HG03103 (cell line): Measurements from ENCODE around the gene KRT78.

ENCODE experiments used
- ATAC-seq: cut with Tn5 transposase; IDR thresholded peaks from one replicate; pipeline ENCODE4 v1.9.1; 2021; ENCODE audit warnings: low read depth; ENCODE audit not compliant: unreplicated experiment

The KRT78 gene

DNA sequence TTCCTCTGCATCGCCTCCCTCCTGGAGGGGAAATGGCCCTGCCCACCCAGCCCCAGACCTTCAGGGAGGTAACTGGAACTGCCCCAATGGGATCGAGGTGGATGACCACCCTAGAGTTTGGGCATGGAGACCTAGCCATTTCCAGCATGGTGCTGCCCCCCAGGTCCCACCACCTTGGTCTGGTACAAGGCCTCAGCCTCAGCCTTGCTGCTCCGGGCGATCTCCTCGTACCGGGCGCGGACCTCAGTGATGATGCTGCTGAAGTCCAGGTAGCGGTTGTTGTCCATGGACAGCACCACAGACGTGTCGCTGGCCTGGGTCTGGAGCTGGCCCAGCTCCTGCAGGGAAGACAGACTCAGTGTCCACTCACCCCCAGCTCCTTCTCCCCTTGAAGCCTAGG, 4.4 kb downstream of the KRT78 start:
- ATAC-seq, result no peak

DNA sequence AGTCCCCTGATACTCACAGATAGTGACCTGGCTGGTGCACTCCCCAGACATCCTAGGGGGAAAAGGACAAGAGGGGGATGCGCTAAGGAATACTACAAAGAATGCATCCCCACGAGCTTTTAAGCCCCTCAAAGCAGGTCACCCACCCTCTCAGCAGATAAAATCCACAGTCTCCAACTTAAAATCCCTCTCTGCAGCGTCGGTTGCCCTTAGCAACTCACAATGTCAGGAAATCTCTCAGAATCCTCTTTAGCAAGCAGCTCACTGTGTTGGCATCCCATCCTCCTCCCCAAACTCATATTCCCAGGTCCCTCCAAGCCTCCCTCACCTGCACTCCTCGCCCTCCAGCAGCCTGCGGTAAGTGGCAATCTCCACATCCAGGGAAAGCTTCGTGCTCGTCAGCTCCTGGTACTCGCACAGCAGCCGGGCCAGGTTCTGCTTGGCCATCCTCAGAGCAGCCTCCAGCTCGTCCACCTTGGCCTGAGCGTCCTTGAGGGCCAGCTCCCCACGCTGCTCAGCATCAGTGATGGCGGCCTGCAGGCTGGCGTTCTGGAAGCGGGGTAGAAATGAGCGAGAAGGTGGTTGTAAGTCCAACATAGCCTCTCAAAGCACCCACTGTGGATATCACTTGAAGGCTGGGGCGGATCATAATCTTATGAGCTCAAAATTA, 9.2 kb downstream of the KRT78 start:
- no peak for ATAC-seq

DNA sequence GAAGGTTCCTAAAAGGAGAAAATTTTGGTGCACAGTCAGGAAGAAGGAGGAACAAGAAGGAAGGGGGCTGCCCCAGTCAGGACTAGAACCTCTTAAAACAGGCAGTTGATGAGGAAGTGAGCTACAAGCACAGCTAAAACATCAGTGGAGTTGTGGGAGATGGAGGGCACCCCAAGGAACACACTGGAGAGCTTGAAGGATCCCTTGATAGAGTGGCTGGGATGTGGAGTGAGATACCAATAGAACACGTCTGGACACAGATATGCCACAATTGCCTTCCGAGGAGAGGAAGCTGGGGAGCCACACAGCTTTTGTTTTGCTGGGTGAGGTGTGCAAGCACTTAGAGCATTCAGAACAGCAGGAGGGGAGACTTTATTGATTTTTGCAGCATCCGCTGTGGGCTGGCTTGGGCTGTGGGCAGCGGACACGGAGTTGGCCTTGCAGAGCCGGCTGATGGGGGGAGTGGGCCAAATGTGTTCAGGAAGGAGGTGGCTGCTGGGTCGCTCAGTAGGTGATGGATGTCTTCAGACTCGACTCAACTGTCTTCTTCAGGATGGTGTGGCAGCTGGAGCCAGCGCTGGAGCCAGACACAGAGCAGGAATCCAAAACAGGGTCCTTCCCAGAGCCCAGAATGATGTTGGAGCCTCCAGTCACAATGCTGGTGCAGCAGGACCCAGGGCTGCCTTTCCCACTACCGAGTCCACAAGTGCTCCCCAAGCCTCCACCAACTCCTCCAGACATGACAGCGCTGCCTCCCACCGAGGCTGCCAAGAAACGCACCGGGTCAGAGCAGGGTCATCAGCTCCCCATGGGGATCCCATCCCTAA, 10.0 kb downstream of the KRT78 start:
- no peak for ATAC-seq

DNA sequence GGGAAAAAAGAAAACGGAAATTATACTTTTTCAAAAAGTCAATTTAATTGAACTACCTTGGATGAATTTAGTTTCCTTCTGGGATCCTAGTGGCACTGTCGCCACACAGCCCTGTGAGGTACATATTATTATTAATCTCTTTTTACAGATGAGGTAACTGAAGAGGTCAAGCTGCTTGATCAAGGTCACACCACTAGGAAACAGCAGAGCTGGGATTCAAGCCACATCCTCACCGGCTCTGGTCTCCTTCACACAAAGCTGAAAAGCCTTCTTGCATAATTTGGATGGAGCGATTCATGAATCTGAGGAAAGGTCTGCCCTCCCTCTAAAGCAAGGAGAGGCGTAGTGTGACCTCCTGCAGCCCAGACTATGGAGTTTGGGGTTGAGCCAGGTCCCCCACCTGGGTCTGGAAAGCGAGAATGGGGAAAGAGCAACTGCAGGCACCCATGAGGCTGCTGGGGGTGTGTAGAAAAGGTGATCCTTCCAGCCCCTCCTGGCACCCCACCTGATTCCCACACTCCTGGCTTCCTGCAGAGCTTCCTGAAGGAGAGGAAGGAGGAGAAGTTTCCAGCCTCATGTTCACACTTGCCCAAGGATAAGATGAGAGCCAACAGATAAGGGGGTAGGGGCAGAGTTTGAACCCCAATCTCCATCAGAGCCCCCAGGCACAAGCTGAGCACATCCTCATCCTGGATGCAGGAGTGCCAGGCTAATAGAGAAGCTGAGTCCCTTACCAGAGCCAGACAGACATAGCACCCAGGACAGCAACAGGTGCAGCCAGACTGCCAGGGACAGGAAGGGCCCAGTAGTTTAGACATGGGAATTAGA, 10.8 kb downstream of the KRT78 start:
- no peak for ATAC-seq

DNA sequence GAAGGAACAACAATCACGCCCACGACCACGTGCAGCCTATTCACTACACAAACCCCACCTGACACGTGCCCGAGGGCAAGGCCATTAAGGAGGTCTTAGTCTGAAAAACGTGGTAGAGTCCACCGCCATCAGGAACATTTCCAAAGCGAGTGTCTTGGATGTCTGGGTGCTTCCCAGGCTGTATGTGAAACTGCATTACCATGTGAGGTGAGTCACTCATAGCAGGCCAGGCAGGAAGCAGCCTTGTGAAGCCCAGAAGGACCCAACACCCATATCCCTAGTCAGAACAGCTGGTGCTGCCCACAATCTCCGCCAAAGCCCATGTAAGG, 11.4 kb downstream of the KRT78 start:
- no peak for ATAC-seq

DNA sequence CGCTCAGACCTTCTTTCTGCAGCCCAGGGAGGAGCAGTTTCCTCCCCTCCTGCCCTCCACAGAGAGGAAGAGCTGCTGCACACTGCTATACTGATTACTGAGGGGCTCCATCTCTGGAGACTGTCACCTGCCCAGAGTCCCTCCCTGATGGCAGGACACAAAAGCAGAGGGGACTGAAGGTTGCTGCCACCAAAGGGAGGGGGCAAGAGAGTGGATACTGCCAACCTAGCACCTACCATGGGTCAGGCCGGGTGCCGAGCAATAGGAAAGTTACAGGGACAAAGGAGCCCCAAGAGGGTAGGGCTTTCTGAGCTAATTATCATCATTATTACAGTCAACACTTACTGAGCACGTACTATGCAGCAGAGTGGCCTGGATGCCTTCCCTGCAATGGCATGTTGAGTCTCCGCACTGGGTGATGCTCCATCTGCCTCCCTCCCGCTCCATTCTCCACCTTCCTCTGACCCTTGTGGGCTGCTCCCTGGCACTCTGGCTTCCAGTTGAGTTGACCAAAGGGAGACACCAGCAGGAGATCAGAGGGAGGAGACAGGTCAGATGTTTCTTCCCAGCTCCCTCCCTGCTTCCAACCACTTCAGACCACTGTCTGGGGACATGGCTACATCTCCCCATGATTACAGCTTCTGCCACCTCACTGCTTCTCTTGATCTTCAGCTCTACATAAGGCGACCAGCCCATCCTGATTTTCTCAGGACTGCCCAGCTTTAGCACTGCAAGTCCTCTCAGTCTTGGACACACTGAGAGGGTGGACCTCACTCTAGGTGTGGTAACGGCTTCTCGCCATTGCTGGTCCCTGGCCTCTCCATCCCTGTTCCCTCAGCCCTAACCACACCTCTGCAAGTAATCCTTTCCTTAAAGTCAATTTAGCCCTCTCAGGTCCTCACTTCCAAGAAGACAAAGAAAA, 12.0 kb downstream of the KRT78 start:
- no peak for ATAC-seq

DNA sequence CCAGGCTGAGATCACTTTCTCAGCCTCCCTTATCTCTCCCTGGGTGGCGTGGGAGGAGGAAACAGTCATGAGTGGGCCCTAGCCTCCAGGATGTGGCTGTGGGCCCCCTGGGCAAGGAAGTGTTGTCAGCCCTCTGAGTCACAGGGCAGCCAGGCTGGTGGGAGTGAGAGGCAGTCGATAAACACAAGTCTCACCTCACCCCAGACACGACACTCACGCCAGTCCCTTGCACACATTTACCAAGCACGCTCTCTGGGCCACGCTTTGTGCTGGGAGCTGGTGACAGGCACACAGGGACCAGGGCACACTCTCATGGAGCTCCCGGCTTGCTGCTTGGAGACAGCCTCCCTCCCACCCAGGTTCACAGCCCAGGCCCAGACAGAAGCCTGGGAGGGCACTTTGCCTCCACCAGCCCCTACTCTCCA, 12.7 kb downstream of the KRT78 start:
- ATAC-seq, result no peak

DNA sequence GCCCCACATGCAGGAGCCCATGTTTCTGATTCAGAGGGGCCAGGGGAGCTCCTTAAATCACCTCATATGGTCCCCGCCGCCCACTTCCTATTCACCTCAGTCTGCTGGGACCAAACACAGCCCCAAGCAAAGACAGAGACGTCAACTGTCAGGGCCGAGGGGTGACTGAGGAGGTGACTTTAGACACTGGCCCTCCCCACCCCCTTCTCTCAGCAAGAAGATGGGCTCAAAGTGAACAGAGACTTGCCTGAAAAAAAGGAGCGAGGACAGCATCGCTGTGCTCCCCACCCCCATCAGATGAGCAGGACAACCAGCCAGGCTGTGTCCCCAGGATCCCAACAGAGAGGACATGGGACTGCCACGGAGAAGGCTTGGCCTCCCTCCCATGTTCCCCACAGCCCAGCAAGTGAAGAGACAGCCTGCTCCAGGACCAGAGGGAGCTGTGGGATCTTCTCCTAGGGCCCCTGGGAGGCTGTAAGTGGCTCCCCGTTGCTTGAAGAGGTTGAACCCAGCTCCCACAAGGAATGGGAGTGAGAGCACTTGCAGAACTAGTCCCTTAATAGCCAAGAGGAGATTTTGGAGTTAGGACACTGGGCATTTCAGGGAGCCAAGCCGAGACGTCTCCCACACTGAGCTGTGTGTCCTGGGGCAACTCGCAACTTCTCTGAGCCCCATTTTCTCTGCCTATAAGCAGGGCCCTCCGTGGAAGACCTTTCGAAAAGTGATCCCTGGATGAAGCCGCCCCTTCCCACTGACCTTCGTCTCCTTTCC, 13.3 kb downstream of the KRT78 start:
- no peak for ATAC-seq

DNA sequence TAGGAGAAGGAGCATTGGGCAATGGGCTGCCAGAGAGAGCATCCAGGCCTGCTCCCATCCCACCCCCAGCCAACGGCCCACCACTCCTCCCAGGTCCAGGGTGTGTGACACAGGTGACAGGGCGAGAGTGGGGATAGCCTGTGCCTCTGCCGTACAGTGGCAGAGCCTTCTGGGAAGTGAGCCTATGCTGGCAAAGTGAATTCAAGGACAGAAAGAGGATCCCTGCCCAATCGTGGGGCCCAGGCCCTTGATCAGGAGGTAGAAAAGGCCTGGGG, 14.1 kb downstream of the KRT78 start:
- no peak for ATAC-seq

DNA sequence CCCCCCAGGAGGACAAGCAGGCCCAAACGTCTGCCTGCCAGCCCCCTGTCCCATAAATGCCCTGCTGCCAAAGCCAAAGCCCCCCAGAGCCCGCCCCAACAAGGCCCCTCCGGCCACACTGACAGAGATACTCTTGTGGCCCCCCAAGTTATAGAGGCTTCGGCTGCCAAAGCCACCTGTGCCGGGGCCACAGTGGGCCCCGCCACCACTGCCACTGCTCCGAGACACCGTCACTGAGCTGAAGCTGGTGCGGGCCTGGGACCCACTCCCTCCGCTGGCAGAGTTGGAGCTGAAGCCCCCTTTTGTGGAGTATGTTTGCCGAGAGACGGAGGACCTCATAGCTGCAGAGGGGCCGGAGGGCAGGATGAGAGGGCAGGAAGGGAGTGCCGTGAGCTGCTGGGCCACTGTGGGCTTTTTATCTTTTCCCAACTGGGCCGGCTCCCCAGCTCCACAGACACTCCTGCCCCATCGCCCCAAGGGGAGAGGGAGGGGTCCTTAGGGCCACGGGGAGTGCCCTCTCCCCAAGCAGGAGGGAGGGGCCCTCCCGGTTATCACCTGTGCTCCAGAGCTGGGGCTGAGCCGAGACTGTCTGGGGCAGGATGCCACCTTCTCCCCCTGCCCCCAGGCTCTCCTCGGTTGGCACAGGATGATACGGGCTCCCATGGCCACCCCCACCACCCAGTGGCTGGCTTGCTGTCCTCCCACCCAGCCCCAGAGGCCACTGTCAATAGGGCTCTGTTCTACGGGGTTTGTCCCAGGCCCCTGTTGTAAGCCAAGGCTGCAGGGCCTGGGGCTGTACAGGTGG, 14.7 kb downstream of the KRT78 start, which contains the start of gene KRT79:
KRT79 (minus strand) TSS at position 390 of the 805 bp plus-strand sequence; CDS start at position 339, 51 bp downstream.
- no peak for ATAC-seq

DNA sequence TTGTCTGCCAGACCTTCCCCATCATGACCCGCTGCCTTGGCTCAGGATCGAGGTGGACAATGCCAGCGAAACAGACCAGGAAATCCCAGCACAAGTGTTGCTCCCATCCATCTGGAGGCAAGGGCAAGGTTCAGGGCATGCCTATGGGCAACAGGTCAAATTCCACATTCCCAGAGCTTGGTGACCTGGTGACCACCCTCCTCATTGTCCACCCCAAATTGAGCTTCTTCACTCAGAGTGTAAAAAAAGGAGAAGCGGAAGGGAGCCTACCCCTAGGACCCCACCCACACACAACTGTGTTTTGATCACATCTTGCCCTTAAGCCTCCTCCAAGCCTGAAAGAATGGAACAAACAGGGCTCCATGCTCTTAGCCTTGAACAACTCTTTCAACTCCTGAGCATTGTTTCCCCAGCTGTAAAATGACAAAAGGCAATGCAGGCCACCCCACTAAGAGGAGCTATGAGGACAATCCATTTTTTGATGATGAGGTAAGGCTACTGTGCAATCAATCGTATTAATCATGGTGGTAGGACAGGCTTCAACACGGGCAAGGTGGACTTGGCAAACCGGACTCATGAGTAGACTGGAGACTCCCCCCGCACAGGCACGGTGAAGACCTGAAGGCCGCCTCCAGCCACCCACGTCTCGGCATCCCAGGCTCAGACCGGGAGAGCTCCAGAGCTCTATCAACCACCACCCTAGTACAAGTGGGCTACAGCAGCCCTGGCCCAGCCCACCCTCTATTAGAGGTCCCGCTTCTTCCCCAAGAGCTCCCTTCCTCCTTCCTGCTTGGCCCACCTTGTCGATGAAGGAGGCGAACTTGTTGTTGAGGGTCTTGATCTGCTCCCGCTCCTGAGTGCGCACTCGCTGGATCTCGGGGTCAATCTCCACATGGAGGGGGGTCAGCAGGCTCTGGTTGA, 15.5 kb downstream of the KRT78 start:
- ATAC-seq, result no peak

DNA sequence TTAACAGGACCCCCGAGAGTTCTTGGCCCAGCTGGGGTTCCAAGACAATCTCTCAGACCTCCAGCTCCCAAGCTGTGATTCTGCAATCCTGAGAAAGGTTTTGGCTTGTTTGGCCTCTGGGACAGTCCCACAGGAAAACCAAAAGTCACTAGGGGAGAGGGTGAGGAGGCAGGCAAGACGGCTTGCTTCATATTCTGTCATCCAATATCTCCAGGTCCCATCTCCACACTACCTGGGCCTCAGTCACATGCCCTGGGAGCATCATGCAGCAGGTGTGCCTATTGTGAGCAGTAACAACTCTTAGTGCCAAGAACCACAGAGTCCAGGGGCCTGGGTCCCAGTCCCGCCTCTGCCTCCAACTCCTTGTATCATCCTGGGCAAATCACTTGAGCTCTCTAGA, 16.3 kb downstream of the KRT78 start:
- no peak for ATAC-seq

DNA sequence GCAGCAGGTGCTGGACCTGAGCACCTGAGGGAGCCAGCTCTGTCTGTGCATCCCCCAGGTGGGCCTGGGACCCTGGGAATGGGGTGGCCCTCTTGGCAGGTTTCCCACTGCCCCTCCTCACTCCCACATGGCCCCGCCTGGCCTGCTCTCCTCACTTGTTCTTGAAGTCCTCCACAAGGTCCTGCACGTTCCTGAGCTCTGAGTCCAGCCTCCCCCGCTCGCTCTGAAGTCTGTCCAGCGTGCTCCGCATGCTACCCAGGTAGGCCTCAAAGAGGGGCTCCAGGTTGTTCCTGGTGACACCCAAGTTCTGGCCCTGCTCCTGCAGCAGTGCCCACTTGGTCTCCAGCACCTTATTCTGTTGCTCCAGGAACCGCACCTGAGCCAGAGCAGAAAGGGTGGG, 17.5 kb downstream of the KRT78 start:
- no peak for ATAC-seq

DNA sequence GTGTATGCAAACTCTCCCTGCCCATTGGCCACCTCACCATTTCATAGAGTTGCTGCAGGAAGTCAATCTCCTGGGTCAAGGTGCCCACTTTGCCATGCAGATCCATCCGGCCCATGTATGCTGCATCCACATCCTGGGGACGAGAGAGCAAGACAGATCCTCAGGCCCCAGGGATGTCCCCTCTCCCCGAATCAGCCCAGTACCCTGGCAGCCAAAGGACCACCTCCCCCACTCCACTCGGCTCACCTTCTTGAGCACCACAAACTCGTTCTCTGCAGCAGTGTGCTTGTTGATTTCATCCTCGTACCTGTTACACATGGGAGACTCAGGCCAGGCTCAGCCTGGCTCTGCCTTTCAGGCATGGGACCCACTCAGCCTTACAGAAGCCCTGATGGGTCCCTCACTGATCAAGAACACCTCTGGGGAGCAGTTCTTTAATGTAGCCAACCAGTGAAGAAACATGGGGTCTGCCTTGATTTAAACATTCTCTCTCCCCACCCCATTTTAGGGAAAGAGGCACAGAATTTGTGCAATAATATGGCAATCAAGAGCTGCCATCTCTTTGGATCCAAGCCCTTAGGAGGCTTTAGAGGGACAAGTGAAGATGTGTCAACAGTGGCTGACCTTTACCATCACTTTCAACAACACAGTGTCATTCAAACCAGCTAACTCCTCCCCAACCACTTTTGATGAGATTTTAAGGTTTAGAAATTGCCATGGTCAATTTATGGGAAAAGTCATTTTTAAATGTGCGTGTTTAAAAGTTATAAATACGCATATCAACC, 18.6 kb downstream of the KRT78 start:
- no peak for ATAC-seq

DNA sequence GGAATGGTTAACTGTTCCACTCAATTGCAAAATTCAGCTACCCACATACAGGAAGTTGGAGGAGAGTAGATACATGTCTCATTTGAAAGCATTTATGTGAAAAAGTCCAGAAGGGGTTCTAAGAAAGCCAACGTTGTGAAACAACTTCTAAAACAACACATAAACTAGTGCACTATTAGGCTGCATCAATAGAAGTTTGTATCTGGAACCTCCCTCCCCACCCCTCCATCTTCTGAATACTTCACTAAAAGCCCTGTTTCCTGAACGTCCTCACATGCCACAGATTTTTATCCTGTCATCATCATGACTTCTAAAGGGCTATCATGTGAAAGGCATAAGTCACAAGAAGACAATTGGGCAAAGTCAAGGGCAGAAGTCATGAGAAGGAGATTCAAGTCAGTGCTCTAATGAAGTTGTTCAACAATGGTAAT, 20.2 kb downstream of the KRT78 start:
- no peak for ATAC-seq

DNA sequence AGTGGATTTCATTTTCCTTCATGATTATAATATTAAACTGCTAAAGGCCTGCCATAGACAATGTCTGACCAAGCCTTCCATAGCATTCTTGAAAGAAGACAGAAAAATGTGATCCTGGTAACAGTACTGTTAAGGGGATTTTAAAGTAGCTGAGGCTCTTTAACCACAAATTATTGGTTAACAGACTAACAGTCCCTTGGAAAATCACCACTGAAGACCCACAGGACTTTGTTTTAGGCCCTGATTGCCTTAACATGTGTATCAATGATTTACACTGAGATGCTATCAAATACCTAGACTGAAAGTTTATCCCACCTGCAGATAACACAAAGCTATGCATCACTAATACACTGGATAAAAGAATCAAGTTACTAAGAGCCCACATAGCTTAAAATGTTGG, 20.6 kb downstream of the KRT78 start:
- no peak for ATAC-seq

DNA sequence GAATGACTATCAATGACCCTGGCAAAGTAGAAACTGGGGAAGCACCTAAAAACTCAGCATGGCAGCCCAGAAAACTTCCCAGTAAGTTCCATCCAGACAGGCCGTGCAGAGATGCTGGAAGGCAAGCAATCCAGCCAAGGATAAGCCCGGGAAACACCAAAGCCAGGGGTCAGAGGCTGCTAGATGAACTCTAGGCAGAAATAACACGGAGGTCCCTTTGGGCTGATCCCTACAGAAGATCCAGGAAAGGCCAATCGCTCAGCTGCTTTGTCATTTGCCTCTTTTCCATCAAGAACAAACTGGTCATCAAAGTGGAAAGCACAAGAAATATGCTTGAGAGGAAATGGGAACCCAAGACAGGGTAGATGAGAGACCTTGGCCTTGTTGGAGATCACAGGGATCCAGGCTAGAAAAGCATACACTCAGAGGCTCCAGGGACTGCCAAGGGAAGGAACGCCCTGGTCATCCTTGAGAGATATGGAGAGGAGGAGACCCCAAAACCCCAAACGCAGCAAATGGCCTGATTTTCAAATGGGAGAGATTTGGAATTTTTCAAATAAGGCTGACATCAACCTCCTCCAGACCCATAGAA, 21.2 kb downstream of the KRT78 start:
- no peak for ATAC-seq
